Hepatocyte (in vitro differentiated cells): ENCODE results near the gene ANGPTL4.
"Not testable (repeated sequence)": the region's sequence is repeated elsewhere in the genome, so short reads cannot be mapped to it uniquely, and the experiment has no call there.

Experiments used
- CTCF ChIP-seq: fragments of 200-600 bp; sonication (generic); IDR thresholded peaks from 2 replicates; pipeline ENCODE4 v1.5.1; 2016; ENCODE audit warnings: antibody characterized with exemption, mild to moderate bottlenecking; ENCODE audit not compliant: poor library complexity
- EZH2 ChIP-seq: fragments of 200-600 bp; sonication (generic); IDR thresholded peaks from 2 replicates; pipeline ENCODE4 v1.6.1; 2016; ENCODE audit warnings: antibody characterized with exemption, mild to moderate bottlenecking, borderline replicate concordance

- not testable (repeated sequence) for TF ChIP-seq CTCF, EZH2
Measured at GRCh38 chr19:8410718-8411117, 46.8 kb downstream of the ANGPTL4 start.
